ENCODE measurements around the gene ACIN1. TPM values are rescaled to one million over a fixed set of nuclear protein-coding genes. Genes with fewer than 3 reads are reported as not detected.

Gene ACIN1
- total and polyA plus RNA-seq, 2 of the 13 experiments (the other 11 are each of a cell fraction or from before 2014, with no cell fraction given): 165 to 183 TPM

GRCh38 chr14:23009939-23010726, 84.8 kb downstream of the ACIN1 start, which contains the start of gene C14orf93 (continued):
- TF ChIP-seq SAFB2 (CRISPR knock-in tag; IDR thresholded peaks at IDR 0.05; ENCODE audit: borderline replicate concordance, low read depth) (no peak), ZNF331 (CRISPR knock-in tag; IDR thresholded peaks at IDR 0.05) (peak; percentile 65; the same call in 1 of the 2 replicates), ZNF761 (CRISPR knock-in tag; conservative IDR thresholded peaks at IDR 0.05) (peak; percentile 85; the same call in 1 of the 2 replicates), NCOA5 (CRISPR knock-in tag; IDR thresholded peaks at IDR 0.05) (no peak), NR3C1 (CRISPR knock-in tag; IDR thresholded peaks at IDR 0.05) (no peak), YEATS4 (CRISPR knock-in tag; IDR thresholded peaks at IDR 0.05; ENCODE audit: borderline replicate concordance) (peak; percentile 37; the same call in 1 of the 2 replicates), PLSCR1 (CRISPR knock-in tag; IDR thresholded peaks at IDR 0.05; ENCODE audit: borderline replicate concordance) (no peak), NFIC (IDR thresholded peaks at IDR 0.05; ENCODE audit: low read length) (no peak), MBNL3 (CRISPR knock-in tag; conservative IDR thresholded peaks at IDR 0.05) (no peak), ZNF879 (CRISPR knock-in tag; IDR thresholded peaks at IDR 0.05) (no peak), ZNF674 (CRISPR knock-in tag; IDR thresholded peaks at IDR 0.05; ENCODE audit: low read depth) (no peak; the same call in 1 of the 2 replicates), HDAC1 (CRISPR knock-in tag; IDR thresholded peaks at IDR 0.05) (0 out of 2 replicates have a peak, but pooled peaks have one; percentile 36), ZFP36L1 (CRISPR knock-in tag; IDR thresholded peaks at IDR 0.05) (no peak), FOXO1 (CRISPR knock-in tag; IDR thresholded peaks at IDR 0.05) (peak; percentile 40), ZNF878 (CRISPR knock-in tag; IDR thresholded peaks at IDR 0.05) (no peak), HNF1B (CRISPR knock-in tag; IDR thresholded peaks at IDR 0.05) (no peak), ZNF607 (CRISPR knock-in tag; IDR thresholded peaks at IDR 0.05; ENCODE audit: borderline replicate concordance) (peak; percentile 90), NFYC (CRISPR knock-in tag; IDR thresholded peaks at IDR 0.05) (peak; percentile 53)
- TF ChIP-seq, protein P1, sequence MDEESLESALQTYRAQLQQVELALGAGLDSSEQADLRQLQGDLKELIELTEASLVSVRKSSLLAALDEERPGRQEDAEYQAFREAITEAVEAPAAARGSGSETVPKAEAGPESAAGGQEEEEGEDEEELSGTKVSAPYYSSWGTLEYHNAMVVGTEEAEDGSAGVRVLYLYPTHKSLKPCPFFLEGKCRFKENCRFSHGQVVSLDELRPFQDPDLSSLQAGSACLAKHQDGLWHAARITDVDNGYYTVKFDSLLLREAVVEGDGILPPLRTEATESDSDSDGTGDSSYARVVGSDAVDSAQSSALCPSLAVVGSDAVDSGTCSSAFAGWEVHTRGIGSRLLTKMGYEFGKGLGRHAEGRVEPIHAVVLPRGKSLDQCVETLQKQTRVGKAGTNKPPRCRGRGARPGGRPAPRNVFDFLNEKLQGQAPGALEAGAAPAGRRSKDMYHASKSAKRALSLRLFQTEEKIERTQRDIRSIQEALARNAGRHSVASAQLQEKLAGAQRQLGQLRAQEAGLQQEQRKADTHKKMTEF (CRISPR knock-in tag; IDR thresholded peaks at IDR 0.05): peak; percentile 71
- TF ChIP-seq, protein P2, sequence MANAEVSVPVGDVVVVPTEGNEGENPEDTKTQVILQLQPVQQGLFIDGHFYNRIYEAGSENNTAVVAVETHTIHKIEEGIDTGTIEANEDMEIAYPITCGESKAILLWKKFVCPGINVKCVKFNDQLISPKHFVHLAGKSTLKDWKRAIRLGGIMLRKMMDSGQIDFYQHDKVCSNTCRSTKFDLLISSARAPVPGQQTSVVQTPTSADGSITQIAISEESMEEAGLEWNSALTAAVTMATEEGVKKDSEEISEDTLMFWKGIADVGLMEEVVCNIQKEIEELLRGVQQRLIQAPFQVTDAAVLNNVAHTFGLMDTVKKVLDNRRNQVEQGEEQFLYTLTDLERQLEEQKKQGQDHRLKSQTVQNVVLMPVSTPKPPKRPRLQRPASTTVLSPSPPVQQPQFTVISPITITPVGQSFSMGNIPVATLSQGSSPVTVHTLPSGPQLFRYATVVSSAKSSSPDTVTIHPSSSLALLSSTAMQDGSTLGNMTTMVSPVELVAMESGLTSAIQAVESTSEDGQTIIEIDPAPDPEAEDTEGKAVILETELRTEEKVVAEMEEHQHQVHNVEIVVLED (CRISPR knock-in tag; IDR thresholded peaks at IDR 0.05; ENCODE audit: borderline replicate concordance): peak; percentile 43; the same call in 1 of the 2 replicates
- TF ChIP-seq, protein P3, sequence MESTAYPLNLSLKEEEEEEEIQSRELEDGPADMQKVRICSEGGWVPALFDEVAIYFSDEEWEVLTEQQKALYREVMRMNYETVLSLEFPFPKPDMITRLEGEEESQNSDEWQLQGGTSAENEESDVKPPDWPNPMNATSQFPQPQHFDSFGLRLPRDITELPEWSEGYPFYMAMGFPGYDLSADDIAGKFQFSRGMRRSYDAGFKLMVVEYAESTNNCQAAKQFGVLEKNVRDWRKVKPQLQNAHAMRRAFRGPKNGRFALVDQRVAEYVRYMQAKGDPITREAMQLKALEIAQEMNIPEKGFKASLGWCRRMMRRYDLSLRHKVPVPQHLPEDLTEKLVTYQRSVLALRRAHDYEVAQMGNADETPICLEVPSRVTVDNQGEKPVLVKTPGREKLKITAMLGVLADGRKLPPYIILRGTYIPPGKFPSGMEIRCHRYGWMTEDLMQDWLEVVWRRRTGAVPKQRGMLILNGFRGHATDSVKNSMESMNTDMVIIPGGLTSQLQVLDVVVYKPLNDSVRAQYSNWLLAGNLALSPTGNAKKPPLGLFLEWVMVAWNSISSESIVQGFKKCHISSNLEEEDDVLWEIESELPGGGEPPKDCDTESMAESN (CRISPR knock-in tag; conservative IDR thresholded peaks at IDR 0.05): peak; percentile 49; the same call in 1 of the 2 replicates

Data from HepG2 (cell line).